ENCODE measurements around the gene HDC. TPM values are rescaled to one million over a fixed set of nuclear protein-coding genes. Genes with fewer than 3 reads are reported as not detected.

HDC gene
- total RNA-seq, 1 experiment from 2014 or later, result not detected

DNA sequence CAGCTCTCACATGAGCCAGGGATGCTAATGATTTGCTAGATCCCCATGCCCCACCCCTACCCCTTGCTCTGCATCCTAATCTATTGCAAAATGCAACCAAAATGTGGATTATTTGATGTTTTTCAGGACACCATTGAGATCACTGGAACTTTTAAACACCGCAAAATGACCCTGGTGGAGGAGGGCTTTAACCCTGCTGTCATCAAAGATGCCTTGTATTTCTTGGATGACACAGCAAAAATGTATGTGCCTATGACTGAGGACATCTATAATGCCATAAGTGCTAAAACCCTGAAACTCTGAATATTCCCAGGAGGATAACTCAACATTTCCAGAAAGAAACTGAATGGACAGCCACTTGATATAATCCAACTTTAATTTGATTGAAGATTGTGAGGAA is 29.7 kb downstream of the HDC start (continued):
- TF ChIP-seq, protein P1, sequence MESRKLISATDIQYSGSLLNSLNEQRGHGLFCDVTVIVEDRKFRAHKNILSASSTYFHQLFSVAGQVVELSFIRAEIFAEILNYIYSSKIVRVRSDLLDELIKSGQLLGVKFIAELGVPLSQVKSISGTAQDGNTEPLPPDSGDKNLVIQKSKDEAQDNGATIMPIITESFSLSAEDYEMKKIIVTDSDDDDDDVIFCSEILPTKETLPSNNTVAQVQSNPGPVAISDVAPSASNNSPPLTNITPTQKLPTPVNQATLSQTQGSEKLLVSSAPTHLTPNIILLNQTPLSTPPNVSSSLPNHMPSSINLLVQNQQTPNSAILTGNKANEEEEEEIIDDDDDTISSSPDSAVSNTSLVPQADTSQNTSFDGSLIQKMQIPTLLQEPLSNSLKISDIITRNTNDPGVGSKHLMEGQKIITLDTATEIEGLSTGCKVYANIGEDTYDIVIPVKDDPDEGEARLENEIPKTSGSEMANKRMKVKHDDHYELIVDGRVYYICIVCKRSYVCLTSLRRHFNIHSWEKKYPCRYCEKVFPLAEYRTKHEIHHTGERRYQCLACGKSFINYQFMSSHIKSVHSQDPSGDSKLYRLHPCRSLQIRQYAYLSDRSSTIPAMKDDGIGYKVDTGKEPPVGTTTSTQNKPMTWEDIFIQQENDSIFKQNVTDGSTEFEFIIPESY (IDR thresholded peaks at IDR 0.05; ENCODE audit: extremely low read depth, insufficient replicate concordance, low read length), result no peak
- TF ChIP-seq SP1 (IDR thresholded peaks at IDR 0.05; ENCODE audit: low read depth) (no peak), ZFX (IDR thresholded peaks at IDR 0.05) (no peak), SRF (IDR thresholded peaks at IDR 0.05; ENCODE audit: low read depth) (no peak), ZNF274 (IDR thresholded peaks at IDR 0.05; ENCODE audit: low read depth, low read length) (no peak), POLR2A (IDR thresholded peaks at IDR 0.05; ENCODE audit: borderline replicate concordance, extremely low read depth, insufficient read depth, insufficient read length) (no peak), YY1 (IDR thresholded peaks at IDR 0.05; ENCODE audit: extremely low read depth, insufficient replicate concordance, low read depth, low read length) (no peak), EGR1 (IDR thresholded peaks at IDR 0.05; ENCODE audit: low read depth) (no peak)

DNA sequence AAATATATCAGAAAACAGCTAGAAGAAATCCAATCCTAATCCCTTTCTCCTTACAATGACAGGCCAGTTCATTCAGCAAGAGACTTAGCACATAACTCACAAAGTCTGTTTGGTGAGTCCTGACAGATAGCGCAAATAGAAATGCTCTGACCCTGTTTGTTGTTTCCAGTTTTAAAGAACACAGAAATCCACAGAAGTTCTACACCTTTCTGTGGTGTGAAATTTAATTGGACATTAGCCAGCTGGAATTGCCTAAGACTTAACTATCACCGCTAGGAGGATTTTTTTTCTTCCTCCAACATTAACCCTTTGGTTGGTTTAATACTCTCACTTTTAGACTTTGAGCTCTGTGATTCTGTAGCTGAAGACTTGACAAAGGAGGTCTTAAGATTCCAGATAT is 30.8 kb downstream of the HDC start:
- intact Hi-C loops (cut with micrococcal nuclease), result no loop called here
- no peaks in the 10 kb centered on the region for H3K27me3 ChIP-seq (ENCODE audit: insufficient read depth, low read length)
- H3K9ac ChIP-seq (ENCODE audit: low read length), result no peak overlapping the region
- no peaks in the 10 kb centered on the region for H3K79me2 ChIP-seq (ENCODE audit: insufficient read depth, low read length)
- DNase-seq (ENCODE audit: low read depth, low spot score) (no peak), ATAC-seq (no peak)
- no peaks in the 10 kb centered on the region for H4K20me1 ChIP-seq (ENCODE audit: insufficient read depth)
- H3K4me1 ChIP-seq (ENCODE audit: control insufficient read depth in 1 of 2, insufficient read depth in 2 of 2, low read length in 2 of 2), result no peaks in the 10 kb centered on the region
- no peaks in the 10 kb centered on the region for H3K36me3 ChIP-seq (ENCODE audit: control insufficient read depth in 1 of 2, insufficient read depth in 2 of 2, low read length in 2 of 2)
- ChIA-PET CTCF (no interaction called here), POLR2A (no interaction called here), RAD21 (ENCODE audit: low non-redundant PET in 1 of 2, low total read pairs in 2 of 2, uncharacterized antibody in 2 of 2, unreplicated experiment in 2 of 2) (no interaction called here)
- no peak overlapping the region for H3K27ac ChIP-seq (ENCODE audit: low read depth, low read length)
- H3K9me3 ChIP-seq (ENCODE audit: control insufficient read depth in 1 of 2, insufficient read depth in 1 of 2, low read depth in 1 of 2, low read length in 2 of 2), result no peaks in the 10 kb centered on the region
- H3K9me2 ChIP-seq (ENCODE audit: insufficient read depth), result no peaks in the 10 kb centered on the region
- BruUV-seq (replicated peaks), result no TSS peak
- TF ChIP-seq CEBPB (IDR thresholded peaks at IDR 0.05; ENCODE audit: low read depth) (no peak), SRF (IDR thresholded peaks at IDR 0.05; ENCODE audit: low read depth) (no peak), JUND (IDR thresholded peaks at IDR 0.05) (no peak), POLR2AphosphoS5 (IDR thresholded peaks at IDR 0.05; ENCODE audit: low read depth, low read length) (no peak)
- TF ChIP-seq, protein P2, sequence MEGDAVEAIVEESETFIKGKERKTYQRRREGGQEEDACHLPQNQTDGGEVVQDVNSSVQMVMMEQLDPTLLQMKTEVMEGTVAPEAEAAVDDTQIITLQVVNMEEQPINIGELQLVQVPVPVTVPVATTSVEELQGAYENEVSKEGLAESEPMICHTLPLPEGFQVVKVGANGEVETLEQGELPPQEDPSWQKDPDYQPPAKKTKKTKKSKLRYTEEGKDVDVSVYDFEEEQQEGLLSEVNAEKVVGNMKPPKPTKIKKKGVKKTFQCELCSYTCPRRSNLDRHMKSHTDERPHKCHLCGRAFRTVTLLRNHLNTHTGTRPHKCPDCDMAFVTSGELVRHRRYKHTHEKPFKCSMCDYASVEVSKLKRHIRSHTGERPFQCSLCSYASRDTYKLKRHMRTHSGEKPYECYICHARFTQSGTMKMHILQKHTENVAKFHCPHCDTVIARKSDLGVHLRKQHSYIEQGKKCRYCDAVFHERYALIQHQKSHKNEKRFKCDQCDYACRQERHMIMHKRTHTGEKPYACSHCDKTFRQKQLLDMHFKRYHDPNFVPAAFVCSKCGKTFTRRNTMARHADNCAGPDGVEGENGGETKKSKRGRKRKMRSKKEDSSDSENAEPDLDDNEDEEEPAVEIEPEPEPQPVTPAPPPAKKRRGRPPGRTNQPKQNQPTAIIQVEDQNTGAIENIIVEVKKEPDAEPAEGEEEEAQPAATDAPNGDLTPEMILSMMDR (IDR thresholded peaks at IDR 0.05 in 2 of 3, conservative IDR thresholded peaks at IDR 0.05 in 1 of 3; ENCODE audit: borderline replicate concordance in 1 of 3, insufficient read depth in 1 of 3, low read depth in 2 of 3, low read length in 2 of 3), result no peak
- TF ChIP-seq, protein P3, sequence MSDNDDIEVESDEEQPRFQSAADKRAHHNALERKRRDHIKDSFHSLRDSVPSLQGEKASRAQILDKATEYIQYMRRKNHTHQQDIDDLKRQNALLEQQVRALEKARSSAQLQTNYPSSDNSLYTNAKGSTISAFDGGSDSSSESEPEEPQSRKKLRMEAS (IDR thresholded peaks at IDR 0.05), result no peak
- TF ChIP-seq, protein P1 (IDR thresholded peaks at IDR 0.05; ENCODE audit: extremely low read depth, insufficient replicate concordance, low read length), result no peak
- H3K4me3 ChIP-seq (replicated peaks in 1 of 2; ENCODE audit: low read depth in 1 of 2, low read length in 2 of 2), result no peak overlapping the region
- no peak overlapping the region for H3K4me2 ChIP-seq (ENCODE audit: low read length)
- no peak overlapping the region for H2AFZ ChIP-seq (ENCODE audit: low read depth, low read length, poor library complexity, severe bottlenecking)
